Measurements from ENCODE around the gene SHMT1.
"Not testable (repeated sequence)": the region's sequence is repeated elsewhere in the genome, so short reads cannot be mapped to it uniquely, and the experiment has no call there.

The SHMT1 gene

DNA sequence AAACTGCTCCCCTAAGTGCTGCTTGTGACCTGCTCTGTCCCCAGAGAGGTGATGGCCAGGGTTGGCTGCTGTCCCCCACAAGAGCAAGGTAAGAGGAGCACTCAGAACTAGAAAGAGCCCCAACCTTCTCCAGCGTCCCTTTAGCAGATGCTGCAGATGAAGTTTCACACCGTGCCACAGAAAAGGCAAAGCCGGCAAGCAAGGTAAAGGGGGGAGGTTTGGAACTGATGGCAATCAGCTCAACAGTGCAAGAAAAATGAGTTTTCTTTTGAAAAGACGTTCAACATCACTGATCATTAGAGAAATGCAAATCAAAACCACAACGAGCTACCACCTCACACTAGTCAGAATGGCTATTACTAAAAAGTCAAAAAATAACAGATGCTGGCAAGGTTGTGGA, 40.3 kb upstream of the SHMT1 start:
- not testable (repeated sequence) for H3K27me3 ChIP-seq (ENCODE audit: insufficient read depth, low read length, poor library complexity, severe bottlenecking); H3K9me2 ChIP-seq (replicated peaks; ENCODE audit: low read depth, low read length); H4K20me1 ChIP-seq (ENCODE audit: insufficient read depth, low read length, poor library complexity, severe bottlenecking); H3K36me3 ChIP-seq (ENCODE audit: insufficient read depth, low read length); H3K79me2 ChIP-seq (ENCODE audit: insufficient read depth, low read length); H3K9me3 ChIP-seq (ENCODE audit: insufficient read depth, low read depth, low read length); H3K4me1 ChIP-seq (ENCODE audit: insufficient read depth, low read length, poor library complexity, severe bottlenecking); H3K9ac ChIP-seq (ENCODE audit: low read depth, low read length, poor library complexity, severe bottlenecking); H3K4me3 ChIP-seq (ENCODE audit: low read length, poor library complexity, severe bottlenecking); H3F3A ChIP-seq (ENCODE audit: low read depth); H3K4me2 ChIP-seq (ENCODE audit: low read depth, low read length, poor library complexity, severe bottlenecking); H2AFZ ChIP-seq (ENCODE audit: low read length)

GRCh38 chr17:18403166-18403565, 39.8 kb upstream of the SHMT1 start:
- not testable (repeated sequence) for H3K4me2 ChIP-seq (ENCODE audit: low read depth, low read length, poor library complexity, severe bottlenecking); H3K9me2 ChIP-seq (replicated peaks; ENCODE audit: low read depth, low read length); H2AFZ ChIP-seq (ENCODE audit: low read length); H4K20me1 ChIP-seq (ENCODE audit: insufficient read depth, low read length, poor library complexity, severe bottlenecking); H3F3A ChIP-seq (ENCODE audit: low read depth); H3K9me3 ChIP-seq (ENCODE audit: insufficient read depth, low read depth, low read length); H3K27me3 ChIP-seq (ENCODE audit: insufficient read depth, low read length, poor library complexity, severe bottlenecking); H3K9ac ChIP-seq (ENCODE audit: low read depth, low read length, poor library complexity, severe bottlenecking); H3K79me2 ChIP-seq (ENCODE audit: insufficient read depth, low read length); H3K36me3 ChIP-seq (ENCODE audit: insufficient read depth, low read length); H3K4me3 ChIP-seq (ENCODE audit: low read length, poor library complexity, severe bottlenecking); H3K4me1 ChIP-seq (ENCODE audit: insufficient read depth, low read length, poor library complexity, severe bottlenecking)

DNA sequence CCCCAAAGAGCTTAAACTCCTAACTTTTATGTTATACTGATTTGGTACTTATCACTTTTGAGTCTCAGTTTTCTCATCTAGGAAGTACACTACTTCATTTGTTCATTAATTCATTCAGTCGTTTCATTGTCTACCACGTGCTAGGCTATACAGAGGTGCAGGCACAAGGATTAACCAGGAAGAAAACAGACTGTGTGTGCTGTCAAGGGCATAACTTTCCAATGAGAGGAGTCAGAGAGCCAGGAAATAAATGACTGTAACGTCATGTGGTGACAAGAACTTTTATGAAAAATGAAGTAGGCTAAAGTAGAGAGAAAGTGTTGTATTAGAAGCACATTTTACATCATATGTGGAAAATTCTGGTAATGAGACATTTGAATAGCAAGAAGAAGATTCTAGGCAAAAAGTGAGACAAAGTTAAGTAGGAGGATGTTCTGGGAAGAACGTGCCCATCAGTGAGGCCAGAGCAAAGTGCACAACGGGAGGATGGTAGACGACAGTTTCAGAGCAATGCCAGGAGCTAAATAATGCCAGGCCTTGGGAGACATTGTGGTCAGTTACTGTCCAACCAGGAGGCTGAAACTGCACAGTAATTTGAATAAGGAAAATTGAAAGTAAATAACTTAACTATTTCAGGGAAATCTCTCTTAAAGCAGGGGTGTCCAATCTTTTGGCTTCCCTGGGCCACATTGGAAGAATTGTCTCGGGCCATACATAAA, 38.7 kb upstream of the SHMT1 start:
- H2AFZ ChIP-seq (ENCODE audit: low read length); H3K4me2 ChIP-seq (ENCODE audit: low read depth, low read length, poor library complexity, severe bottlenecking); H3F3A ChIP-seq (ENCODE audit: low read depth); H3K4me1 ChIP-seq (ENCODE audit: insufficient read depth, low read length, poor library complexity, severe bottlenecking); H3K4me3 ChIP-seq (ENCODE audit: low read length, poor library complexity, severe bottlenecking); H3K27me3 ChIP-seq (ENCODE audit: insufficient read depth, low read length, poor library complexity, severe bottlenecking); H3K9me2 ChIP-seq (replicated peaks; ENCODE audit: low read depth, low read length); H4K20me1 ChIP-seq (ENCODE audit: insufficient read depth, low read length, poor library complexity, severe bottlenecking); H3K36me3 ChIP-seq (ENCODE audit: insufficient read depth, low read length); H3K79me2 ChIP-seq (ENCODE audit: insufficient read depth, low read length); H3K9me3 ChIP-seq (ENCODE audit: insufficient read depth, low read depth, low read length); H3K9ac ChIP-seq (ENCODE audit: low read depth, low read length, poor library complexity, severe bottlenecking): not testable (repeated sequence)

DNA sequence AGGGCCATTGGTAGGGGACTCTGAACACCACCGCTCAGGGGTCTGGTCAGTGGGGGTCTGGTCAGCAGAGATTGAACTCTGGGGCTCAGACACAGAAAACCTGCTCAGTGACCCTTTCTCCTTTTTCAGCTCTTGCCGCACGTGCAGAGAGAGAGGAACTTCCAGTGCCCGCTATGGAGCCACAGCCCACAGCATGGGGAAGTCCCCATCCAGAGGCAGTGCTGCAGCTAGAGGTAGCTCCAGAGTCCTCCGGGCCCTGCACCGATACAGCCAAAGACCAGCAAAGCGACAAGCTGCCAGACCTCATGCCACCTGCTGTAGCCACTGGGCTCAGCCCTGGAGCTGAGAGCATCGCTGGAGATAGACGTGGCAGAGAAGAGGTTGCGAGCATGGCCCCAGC, 25.4 kb upstream of the SHMT1 start:
- not testable (repeated sequence) for H3K4me2 ChIP-seq (ENCODE audit: low read depth, low read length, poor library complexity, severe bottlenecking); H4K20me1 ChIP-seq (ENCODE audit: insufficient read depth, low read length, poor library complexity, severe bottlenecking)

DNA sequence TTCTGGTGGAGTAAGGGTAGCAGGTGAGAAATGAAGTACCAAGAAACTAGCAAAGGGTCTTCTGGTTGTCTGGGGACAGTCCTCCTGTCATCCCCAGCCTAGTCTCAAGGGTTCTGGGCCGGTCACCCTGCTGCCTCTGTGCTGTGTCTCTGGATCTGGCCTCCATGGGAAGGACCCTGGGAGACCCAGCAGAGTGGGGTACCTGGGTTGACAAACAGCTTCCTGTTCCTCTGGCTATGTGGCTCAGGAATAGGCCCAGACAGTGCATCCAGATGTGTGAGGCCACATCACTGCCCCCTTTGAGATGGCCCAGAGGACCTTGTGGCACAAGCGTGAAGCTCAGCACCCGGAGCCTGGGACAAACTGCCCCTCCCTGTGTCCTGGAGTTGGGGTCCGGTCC, 24.9 kb upstream of the SHMT1 start:
- H3K9me3 ChIP-seq (ENCODE audit: insufficient read depth, low read depth, low read length); H3K9me2 ChIP-seq (replicated peaks; ENCODE audit: low read depth, low read length); H3K9ac ChIP-seq (ENCODE audit: low read depth, low read length, poor library complexity, severe bottlenecking); H3K4me2 ChIP-seq (ENCODE audit: low read depth, low read length, poor library complexity, severe bottlenecking); H3K79me2 ChIP-seq (ENCODE audit: insufficient read depth, low read length); H4K20me1 ChIP-seq (ENCODE audit: insufficient read depth, low read length, poor library complexity, severe bottlenecking); H3F3A ChIP-seq (ENCODE audit: low read depth); H2AFZ ChIP-seq (ENCODE audit: low read length); H3K4me1 ChIP-seq (ENCODE audit: insufficient read depth, low read length, poor library complexity, severe bottlenecking); H3K27me3 ChIP-seq (ENCODE audit: insufficient read depth, low read length, poor library complexity, severe bottlenecking); H3K4me3 ChIP-seq (ENCODE audit: low read length, poor library complexity, severe bottlenecking); H3K36me3 ChIP-seq (ENCODE audit: insufficient read depth, low read length): not testable (repeated sequence)

More for the DNA sequence above, 25.4 kb upstream of the SHMT1 start:
- not testable (repeated sequence) for H3F3A ChIP-seq (ENCODE audit: low read depth); H3K9me3 ChIP-seq (ENCODE audit: insufficient read depth, low read depth, low read length); H3K36me3 ChIP-seq (ENCODE audit: insufficient read depth, low read length); H3K27me3 ChIP-seq (ENCODE audit: insufficient read depth, low read length, poor library complexity, severe bottlenecking); H3K4me3 ChIP-seq (ENCODE audit: low read length, poor library complexity, severe bottlenecking); H3K9ac ChIP-seq (ENCODE audit: low read depth, low read length, poor library complexity, severe bottlenecking); H2AFZ ChIP-seq (ENCODE audit: low read length); H3K9me2 ChIP-seq (replicated peaks; ENCODE audit: low read depth, low read length); H3K79me2 ChIP-seq (ENCODE audit: insufficient read depth, low read length); H3K4me1 ChIP-seq (ENCODE audit: insufficient read depth, low read length, poor library complexity, severe bottlenecking)

DNA sequence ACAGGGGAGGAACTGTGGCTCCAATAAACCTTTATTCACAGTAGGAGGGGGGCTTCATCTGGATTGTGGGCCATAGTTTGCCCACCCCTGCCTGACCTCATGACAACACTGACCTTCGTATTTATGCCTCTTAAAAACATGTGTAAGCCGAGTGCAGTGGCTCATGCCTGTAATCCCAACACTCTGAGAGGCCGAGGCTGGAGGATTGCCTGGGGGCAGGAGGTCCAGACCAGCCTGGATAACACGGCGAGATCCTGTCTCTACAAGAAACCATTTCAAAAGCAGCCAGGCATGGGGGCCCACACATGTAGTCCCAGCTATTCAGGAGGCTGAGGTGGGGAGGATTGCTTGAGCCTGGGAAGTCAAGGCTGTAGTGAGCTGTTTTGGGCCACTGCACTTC, 24.2 kb upstream of the SHMT1 start:
- H3K36me3 ChIP-seq (ENCODE audit: insufficient read depth, low read length): not testable (repeated sequence)

GRCh38 chr17:18384271-18384670, 20.9 kb upstream of the SHMT1 start:
- not testable (repeated sequence) for H3K79me2 ChIP-seq (ENCODE audit: insufficient read depth, low read length); H3K4me2 ChIP-seq (ENCODE audit: low read depth, low read length, poor library complexity, severe bottlenecking); H3K9me3 ChIP-seq (ENCODE audit: insufficient read depth, low read depth, low read length); H3K9ac ChIP-seq (ENCODE audit: low read depth, low read length, poor library complexity, severe bottlenecking); H2AFZ ChIP-seq (ENCODE audit: low read length); H3K36me3 ChIP-seq (ENCODE audit: insufficient read depth, low read length); H3K27me3 ChIP-seq (ENCODE audit: insufficient read depth, low read length, poor library complexity, severe bottlenecking); H3F3A ChIP-seq (ENCODE audit: low read depth); H3K4me3 ChIP-seq (ENCODE audit: low read length, poor library complexity, severe bottlenecking); H3K4me1 ChIP-seq (ENCODE audit: insufficient read depth, low read length, poor library complexity, severe bottlenecking); H3K9me2 ChIP-seq (replicated peaks; ENCODE audit: low read depth, low read length); H4K20me1 ChIP-seq (ENCODE audit: insufficient read depth, low read length, poor library complexity, severe bottlenecking)

More for the DNA sequence above, 24.2 kb upstream of the SHMT1 start:
- not testable (repeated sequence) for H3K4me2 ChIP-seq (ENCODE audit: low read depth, low read length, poor library complexity, severe bottlenecking); H3F3A ChIP-seq (ENCODE audit: low read depth); H3K9me3 ChIP-seq (ENCODE audit: insufficient read depth, low read depth, low read length); H3K4me3 ChIP-seq (ENCODE audit: low read length, poor library complexity, severe bottlenecking); H4K20me1 ChIP-seq (ENCODE audit: insufficient read depth, low read length, poor library complexity, severe bottlenecking); H2AFZ ChIP-seq (ENCODE audit: low read length); H3K9me2 ChIP-seq (replicated peaks; ENCODE audit: low read depth, low read length); H3K27me3 ChIP-seq (ENCODE audit: insufficient read depth, low read length, poor library complexity, severe bottlenecking); H3K4me1 ChIP-seq (ENCODE audit: insufficient read depth, low read length, poor library complexity, severe bottlenecking); H3K9ac ChIP-seq (ENCODE audit: low read depth, low read length, poor library complexity, severe bottlenecking); H3K79me2 ChIP-seq (ENCODE audit: insufficient read depth, low read length)
